SH-SY5Y (cell line): ENCODE results near the gene LONRF2.

Experiments
- GATA2 ChIP-seq: IDR thresholded peaks from 2 replicates; pipeline ENCODE4 v1.6.1; 2011; ENCODE audit warnings: mild to moderate bottlenecking, low read depth, low read length
- GATA3 ChIP-seq: IDR thresholded peaks from 2 replicates; pipeline ENCODE4 v1.6.1; 2011; ENCODE audit warnings: low read depth, mild to moderate bottlenecking, low read length, moderate library complexity

DNA sequence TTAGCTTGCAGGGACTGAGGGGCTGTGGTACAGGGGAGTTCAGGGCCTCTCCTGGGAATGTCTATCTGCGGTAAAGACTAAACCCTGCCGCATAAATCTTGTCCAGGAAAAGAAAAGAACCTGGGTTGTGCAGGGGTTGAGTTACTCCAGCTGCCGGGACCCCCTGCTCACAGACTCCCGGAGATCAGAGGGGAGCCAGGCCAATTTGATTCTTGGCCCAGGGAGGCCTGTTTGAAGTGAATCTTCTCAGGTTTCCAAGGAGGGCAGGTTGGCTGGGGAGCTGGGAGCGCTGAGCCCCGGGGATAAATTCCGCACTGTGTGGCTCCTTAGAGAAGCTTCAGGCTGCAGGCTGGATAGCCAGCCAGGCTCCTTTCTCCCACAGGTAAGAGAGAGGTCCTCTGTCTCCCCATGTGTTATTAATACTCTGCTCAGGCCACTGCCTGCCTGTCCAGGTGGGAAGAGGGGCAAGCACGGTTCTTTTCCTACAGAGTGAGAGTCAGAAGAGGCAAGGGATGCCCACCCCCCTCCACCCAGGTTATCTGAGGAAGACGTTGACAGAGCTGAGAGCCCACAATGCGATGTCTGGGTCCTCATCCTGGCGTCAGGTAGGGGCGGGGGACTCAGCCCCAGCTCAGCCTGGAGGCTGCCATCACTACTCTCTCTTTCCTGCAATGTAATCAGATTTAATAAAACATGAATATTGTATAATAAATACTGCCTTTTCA, 82.7 kb downstream of the LONRF2 start:
- TF ChIP-seq GATA3 (no peak), GATA2 (no peak)
